Urothelium cell line (cell line): Measurements from ENCODE around the gene SEPTIN7.

Experiments used
- DNase-seq: peaks from one replicate; pipeline ENCODE4 v3.0.0; 2011; ENCODE audit warnings: low spot score, mixed read lengths
- FAIRE-seq: peaks from 2 replicates; lab custom pipeline; 2011; peaks lifted over from hg19 to GRCh38; lab: Jason Lieb, UNC

SEPTIN7 gene

DNA sequence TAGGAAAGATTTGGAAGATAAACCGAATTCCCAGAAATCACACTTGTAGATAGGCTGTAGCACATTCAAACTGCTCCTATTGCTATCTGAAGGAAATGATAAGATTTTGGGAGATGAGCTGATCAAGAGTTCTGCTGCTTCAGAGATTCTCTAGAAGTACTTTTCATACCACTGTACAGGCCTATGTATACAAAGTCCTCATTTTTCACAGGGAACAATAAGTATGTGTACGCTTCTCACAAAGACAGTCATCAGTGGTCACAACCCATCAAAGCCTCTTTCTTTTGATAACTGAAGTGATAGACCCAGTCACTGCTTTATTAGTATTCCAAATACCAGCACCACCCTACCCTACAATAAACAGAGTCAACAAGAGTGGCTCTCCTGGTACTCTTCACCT is 15.6 kb upstream of the SEPTIN7 start:
- no peak for DNase-seq
- no peak for FAIRE-seq

DNA sequence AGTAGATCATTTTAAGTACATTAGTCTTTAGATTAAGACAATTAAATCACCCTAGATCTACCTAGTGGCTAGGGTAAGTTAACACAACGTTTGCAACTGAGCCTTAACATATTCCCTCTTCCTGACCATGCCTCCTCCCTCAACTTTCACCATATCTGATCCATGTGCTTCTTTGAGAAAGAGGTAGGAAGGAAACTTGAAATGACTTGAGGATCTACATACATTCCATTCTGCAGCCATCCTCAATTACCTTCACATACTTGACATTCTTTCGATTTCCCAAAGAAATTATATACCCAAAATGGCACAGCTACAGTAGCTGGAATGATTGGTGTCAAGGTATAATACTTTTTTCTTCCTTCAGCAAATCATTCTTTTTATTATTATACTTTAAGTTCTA is 12.9 kb upstream of the SEPTIN7 start:
- DNase-seq (no peak), FAIRE-seq (no peak)

DNA sequence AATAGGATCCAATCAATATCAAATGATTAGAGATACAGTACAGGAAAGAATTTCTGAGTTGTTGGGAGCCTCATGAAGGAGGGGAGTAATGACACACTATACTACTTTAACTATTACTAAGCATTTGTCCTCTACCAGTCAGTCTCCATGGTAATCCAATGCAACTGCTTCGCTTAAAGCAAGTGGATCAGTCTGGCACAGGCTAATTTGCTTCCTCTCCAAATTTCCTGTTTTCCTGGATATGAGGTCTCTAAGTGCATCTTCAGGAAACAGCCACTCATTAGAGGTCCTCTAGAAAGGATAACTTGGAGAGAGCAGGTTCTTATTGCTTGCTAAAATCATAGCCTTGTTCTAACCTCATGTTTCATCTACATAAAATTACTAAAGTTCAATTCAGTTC is 8.4 kb upstream of the SEPTIN7 start:
- DNase-seq (no peak), FAIRE-seq (no peak)

- FAIRE-seq, result no peak
- no peak for DNase-seq
Observed at GRCh38 chr7:35792873-35793489, 7.9 kb upstream of the SEPTIN7 start.

- DNase-seq (no peak), FAIRE-seq (no peak)
Observed at GRCh38 chr7:35797311-35797710, 3.5 kb upstream of the SEPTIN7 start.

DNA sequence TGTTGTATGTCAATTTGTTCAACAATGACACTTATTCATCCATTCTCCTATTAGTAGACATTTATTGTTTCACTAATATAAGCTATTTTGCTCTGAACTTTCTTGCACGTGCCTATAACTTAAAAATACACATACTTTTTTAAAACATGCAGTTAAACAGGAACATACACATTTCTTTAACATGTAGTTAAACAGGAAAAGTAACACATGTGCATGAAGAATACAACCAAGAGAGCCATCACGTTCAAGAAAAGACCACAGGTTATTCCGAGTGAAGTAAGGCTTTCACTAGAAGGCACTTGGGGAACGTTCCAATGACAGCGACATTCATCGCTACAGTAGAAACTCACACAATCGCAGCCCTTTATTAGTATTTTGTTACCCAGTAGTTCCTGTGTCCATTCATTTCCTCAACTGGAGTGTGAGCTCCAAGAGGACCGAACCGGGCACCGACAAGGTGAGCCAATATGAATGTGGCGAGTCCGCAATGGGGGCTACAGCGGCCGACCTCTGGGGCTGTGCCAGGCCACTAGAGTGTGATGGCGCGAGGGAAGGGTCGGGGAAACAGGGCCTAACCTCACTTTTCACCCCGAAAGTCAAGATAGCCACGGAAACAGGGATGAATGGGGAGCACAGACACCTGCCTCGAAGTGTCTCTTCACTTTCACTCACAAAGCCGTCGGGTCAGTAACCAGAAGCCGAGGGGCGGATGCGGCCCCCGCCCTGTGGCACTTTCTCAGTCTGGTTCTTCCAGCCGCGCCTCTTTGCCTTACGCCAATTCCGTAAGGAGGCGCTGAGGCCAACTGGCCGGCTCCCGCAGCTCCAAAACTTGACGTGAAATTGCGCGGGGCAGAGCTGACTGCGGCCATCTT is 775 bp upstream of the SEPTIN7 start:
- DNase-seq, result peak; percentile 81
- FAIRE-seq, result no peak

DNA sequence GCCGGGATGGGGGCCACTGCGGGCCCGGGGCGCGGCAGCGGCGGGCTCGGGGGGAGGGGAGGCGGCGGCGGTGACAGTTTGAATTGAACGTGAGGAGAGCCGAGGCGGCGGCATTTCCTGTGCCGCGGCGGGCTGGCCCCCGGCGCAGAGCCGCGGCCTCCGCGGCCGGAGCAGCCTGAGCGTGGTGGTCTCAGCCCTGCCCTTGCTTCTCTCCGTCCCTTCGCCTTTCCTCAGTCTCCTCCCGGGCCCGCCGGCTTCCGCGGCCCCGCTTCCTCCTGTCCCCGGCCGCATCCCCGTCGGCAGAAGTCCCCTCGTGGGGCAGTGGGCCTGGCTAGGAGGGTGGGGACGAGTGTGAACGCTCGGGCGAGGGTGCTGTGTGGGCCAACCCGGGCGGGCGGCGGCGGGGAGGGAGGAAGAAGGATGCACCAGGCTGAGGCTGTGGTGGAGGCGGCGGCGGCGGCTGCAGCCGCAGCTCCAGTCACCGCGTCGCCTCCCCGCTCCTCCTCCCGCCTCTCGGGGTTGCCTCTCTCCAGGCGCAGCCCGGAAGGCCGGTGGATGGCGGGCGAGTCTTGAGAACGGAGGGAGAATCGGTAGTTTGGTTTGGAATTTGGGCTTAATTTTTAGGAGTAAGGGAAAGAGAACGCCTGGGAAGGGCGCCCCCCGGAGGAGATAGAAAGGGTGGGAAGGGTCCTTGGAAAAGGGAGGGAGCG is 690 bp downstream of the SEPTIN7 start:
- FAIRE-seq, result no peak
- DNase-seq, result peak; percentile 60

- no peak for FAIRE-seq
- no peak for DNase-seq
Observed at GRCh38 chr7:35802102-35802466, 1.2 kb downstream of the SEPTIN7 start.

DNA sequence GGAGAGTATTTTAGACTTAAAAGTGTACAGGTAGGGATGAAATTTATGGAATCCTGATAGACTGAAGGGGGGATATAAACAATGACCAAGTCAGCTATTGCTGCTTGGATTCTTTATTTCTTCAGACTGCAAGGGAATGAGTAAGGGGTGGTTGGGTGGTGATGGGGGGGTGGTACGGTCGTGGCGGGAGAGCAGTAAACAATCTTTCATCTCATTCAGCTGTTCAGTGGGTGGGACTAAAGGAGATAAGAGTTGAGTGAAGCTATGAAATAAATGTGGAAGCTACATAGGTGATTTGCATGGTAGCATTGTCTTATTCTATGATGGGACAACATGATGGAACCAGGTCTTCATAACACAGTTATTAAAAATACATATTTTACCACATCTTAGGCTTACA is 1.8 kb downstream of the SEPTIN7 start:
- FAIRE-seq, result no peak
- no peak for DNase-seq

DNA sequence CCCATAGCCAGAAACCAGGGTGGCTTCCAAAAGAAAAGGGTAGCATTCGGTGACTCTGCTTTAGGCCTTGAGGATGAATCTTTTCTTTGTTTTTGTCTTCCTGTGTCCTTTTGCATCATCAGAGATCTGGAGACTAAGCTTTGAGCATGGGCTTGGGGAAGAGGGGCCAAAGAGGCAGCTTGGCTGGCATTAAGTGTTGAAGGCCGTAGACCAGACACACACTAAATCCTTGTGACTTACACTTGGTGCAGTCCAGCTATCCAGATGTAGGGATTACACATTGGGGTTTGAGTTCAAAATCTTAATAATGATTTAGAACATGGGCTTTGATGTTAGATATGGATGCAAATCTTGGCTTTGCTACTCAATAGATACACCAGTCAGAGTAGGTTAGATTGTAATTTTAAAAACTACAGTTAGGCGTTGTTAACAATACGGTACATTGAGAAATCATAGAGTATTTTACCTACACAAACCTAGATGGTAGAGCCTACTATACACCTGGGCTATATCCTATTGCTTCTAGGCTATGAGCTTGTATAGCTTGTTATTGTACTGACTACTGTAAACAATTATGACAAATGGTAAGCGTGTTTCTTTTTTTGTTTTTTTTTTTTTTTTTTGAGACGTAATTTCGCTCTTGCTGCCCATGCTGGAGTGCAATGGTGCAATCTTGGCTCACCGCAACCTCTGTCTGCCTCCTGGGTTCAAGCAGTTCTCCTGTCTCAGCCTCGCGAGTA is 3.5 kb downstream of the SEPTIN7 start:
- FAIRE-seq (no peak), DNase-seq (no peak)

DNA sequence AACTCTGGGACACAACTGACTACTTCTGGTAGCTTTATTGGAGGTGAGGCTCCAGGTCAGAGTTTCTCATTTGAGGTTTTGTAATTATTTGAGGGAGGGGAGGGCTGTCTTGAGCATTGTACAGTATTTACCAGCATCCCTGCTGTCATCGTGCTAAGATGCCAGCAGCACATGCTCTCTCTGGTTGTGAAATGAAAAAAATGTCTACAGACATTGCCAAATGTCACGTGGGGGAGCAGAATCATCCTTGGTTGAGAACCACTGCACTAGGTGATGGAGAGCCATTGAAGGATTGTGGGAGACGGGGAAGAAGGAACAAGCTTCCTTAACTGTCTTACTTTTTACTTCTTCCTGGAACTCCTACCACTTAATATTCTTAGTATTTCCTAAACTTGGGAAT is 5.0 kb downstream of the SEPTIN7 start:
- DNase-seq (no peak), FAIRE-seq (no peak)

DNA sequence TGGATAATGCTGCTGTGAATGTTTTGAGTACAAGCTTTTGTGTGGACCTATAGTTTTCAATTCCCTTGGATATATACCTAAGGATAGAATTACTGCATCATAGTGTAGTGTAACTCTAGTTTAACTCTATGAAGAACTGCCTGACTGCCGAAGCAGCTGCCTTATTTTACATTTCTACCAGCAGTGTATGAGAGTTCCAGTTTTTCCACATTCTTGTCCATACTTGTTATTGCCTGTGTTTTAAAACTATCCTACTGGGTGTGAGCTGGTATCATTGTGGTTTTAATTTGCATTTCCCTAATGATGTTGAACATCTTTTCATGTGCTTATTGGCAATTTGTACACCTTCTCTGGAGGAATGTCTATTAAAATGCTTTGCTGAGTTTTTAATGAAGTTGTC is 15.7 kb downstream of the SEPTIN7 start:
- DNase-seq (no peak), FAIRE-seq (no peak)

GRCh38 chr7:35817181-35817580 is 16.3 kb downstream of the SEPTIN7 start:
- no peak for FAIRE-seq
- no peak for DNase-seq

GRCh38 chr7:35817930-35818329 is 17.1 kb downstream of the SEPTIN7 start:
- DNase-seq, result no peak
- FAIRE-seq, result no peak

GRCh38 chr7:35818513-35818912 is 17.7 kb downstream of the SEPTIN7 start:
- no peak for DNase-seq
- FAIRE-seq, result no peak

DNA sequence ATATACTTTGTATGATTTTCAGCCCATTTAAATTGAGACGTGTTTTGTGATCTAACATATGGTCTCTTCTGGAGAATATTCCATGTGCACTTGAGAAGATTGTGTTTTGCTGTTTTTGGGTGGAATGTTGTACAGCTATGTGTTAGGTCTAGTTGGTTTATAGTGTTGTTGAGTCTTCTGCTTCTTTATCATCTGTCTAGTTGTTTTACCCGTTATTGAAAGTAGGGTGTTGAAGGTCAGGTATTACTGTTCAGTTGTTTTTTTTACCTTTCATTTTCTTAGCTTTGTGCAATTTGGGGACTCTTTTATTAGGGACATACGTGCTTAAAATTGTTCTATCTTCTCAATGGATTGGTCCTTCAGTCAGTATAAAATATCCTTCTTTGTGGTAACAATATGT is 18.5 kb downstream of the SEPTIN7 start:
- DNase-seq (no peak), FAIRE-seq (no peak)

- no peak for FAIRE-seq
- no peak for DNase-seq
Observed at GRCh38 chr7:35819954-35820703, 19.3 kb downstream of the SEPTIN7 start.

GRCh38 chr7:35820858-35821257 is 20.0 kb downstream of the SEPTIN7 start:
- FAIRE-seq (no peak), DNase-seq (no peak)

DNA sequence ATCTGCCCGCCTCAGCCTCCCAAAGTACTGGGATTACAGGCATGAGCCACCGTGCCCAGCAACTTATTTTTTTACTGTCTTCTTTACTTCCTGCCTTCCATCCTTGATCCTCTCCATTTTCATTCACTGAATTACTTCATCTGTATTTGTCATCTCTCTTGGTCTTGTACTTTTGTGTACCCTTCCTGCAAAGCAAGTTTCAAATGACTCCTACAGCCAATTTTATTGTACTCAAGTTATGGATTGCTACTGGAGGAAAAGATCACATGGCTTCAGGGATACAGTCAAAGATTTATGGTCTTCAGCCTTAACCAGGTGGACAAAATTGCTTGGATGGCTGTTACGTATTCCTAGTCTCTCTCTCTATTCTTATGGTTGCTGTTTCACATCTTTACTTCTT is 22.6 kb downstream of the SEPTIN7 start:
- FAIRE-seq, result no peak
- DNase-seq, result no peak

- no peak for DNase-seq
- FAIRE-seq, result no peak
Observed at GRCh38 chr7:35825974-35826373, 25.1 kb downstream of the SEPTIN7 start.

GRCh38 chr7:35826751-35827150 is 25.9 kb downstream of the SEPTIN7 start:
- DNase-seq (no peak), FAIRE-seq (no peak)
